ENCODE measurements around the gene TGFA. TPM values are rescaled to one million over a fixed set of nuclear protein-coding genes. Genes with fewer than 3 reads are reported as not detected.
A peak's percentile ranks its signal among the peaks of the same experiment; 100 is the strongest.
"Not testable (repeated sequence)": the region's sequence is repeated elsewhere in the genome, so short reads cannot be mapped to it uniquely, and the experiment has no call there.

TGFA gene
- total RNA-seq, 2 donors from 2014 or later, result 1.9 to 3.8 TPM

DNA sequence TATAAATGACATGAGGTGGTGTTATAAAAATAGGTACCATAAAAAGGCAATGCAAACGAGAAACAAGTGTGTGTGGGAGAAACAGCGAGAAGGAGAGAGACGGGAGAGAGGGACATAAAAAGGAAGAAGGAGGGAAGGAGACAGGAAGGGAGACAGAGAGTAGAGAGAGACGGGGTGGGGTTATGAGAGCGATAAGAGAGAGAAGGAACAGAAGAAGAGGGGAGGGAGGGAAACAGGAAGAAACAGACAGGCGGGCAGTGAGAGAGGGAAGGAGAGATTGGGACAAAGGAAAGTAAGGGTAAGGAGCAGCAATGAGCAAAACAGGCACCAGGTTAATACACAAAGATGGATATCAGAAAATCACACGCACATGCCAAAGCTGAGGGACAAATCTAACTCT is 83.7 kb downstream of the TGFA start:
- ATAC-seq (no peak), DNase-seq (no peak)
- H3K36me3 Mint-ChIP-seq (ENCODE audit: low read depth), result peaks cover 2% of the 10 kb centered on the region
- H3K4me1 Mint-ChIP-seq, result peaks cover 27% of the 10 kb centered on the region
- no peak overlapping the region for H3K4me3 Mint-ChIP-seq
- peak overlapping the region; percentile 81 for H3K27ac Mint-ChIP-seq
- H3K9me3 ChIP-seq (ENCODE audit: control insufficient read depth, low read length, poor library complexity, severe bottlenecking), result no peaks in the 10 kb centered on the region
- no peaks in the 10 kb centered on the region for H3K27me3 Mint-ChIP-seq

DNA sequence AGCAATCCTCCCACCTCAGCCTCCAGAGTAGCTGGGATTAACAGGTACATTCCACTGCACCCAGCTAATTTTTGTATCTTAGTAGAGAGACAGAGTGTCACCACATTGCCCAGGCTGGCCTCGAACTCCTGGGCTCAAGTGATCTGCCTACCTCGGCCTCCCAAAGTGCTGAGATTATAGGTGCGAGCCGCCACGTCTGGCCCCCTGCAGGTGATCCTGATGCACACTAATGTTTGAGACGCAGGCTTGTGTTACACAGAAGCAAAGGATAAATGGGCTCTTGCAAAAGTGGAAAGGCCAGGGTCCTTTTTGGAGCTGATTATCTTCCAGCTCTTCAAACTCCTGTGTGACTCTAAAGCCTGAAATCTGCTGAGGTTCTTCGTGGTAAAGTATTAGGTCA is 84.2 kb downstream of the TGFA start:
- ATAC-seq (no peak), DNase-seq (no peak)
- Mint-ChIP-seq H3K4me1 (peaks cover 25% of the 10 kb centered on the region), H3K27ac (peak overlapping the region; percentile 81), H3K4me3 (no peak overlapping the region), H3K27me3 (no peaks in the 10 kb centered on the region), H3K36me3 (ENCODE audit: low read depth) (peaks cover 2% of the 10 kb centered on the region)
- H3K9me3 ChIP-seq (ENCODE audit: control insufficient read depth, low read length, poor library complexity, severe bottlenecking), result no peaks in the 10 kb centered on the region

DNA sequence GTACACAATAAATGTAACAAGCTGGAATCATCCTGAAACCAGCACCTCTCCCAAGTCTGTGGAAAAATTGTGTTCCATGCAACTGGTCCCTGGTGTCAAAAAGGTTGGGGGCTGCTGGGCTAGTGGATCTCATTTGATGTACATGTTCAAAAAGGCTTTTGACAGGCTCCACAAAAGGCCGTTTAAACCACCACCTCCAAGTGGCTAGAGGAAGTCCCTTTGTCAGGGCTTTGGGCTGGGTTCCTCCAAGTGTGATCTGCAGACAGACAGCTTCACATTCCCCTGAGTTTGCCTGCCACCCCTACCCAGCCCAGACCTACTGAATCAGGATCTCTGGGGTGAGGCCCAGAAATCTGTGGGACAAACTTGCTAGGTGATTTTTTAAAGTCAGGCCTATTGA is 84.7 kb downstream of the TGFA start:
- no peak for DNase-seq
- Mint-ChIP-seq H3K4me3 (no peak overlapping the region), H3K27me3 (no peaks in the 10 kb centered on the region)

DNA sequence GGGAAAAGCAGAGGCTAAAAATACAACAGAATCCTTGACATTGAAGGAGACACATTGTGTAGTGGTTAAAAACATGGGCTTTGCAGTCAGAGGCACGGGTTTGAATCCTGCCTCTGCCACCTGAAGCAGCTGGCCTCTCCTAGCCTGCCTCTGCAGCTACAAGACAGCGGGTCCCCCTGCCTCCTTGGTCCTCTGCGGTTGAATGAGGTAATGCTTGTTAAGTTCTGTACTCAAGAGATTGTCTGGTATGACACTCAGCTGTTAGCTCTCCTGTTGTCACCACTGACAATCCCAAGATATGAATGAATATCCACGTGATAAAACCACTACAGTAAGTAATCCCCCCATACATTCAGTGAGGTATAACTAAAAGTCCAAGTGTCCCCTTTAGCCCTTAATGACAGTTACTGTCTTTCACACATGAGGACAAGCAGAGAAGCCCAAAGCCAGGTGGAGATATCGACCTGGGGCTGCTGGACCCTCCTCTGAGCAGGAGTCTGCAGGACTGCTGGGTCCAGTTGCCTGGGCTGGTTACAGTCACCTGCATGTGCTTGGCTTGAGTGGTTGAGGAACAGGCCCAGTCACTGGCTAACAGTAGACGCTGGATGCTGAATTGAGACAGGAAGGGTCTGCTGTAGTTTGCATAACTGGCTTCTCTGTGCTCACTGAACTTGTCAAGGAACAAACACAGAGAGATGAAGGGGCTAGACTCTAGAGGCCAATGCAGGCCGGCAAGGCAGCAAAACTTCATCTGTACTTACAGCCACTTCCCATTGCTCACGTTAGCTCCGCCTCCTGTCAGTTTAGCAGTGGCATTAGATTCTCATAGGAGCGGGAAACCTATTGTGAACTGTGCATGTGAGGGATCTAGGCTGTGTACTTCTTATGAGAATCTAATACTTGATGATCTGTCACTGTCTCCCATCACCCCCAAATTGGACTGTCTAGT is 85.5 kb downstream of the TGFA start:
- ATAC-seq (no peak), DNase-seq (no peak)
- no peaks in the 10 kb centered on the region for H3K27me3 Mint-ChIP-seq
- H3K27ac Mint-ChIP-seq, result no peak overlapping the region
- H3K9me3 ChIP-seq (ENCODE audit: control insufficient read depth, low read length, poor library complexity, severe bottlenecking), result no peaks in the 10 kb centered on the region
- no peak overlapping the region for H3K4me3 Mint-ChIP-seq
- H3K36me3 Mint-ChIP-seq (ENCODE audit: low read depth), result peaks cover 4% of the 10 kb centered on the region
- H3K4me1 Mint-ChIP-seq, result peaks cover 15% of the 10 kb centered on the region

More for the DNA sequence above, 84.7 kb downstream of the TGFA start:
- no peaks in the 10 kb centered on the region for H3K9me3 ChIP-seq (ENCODE audit: control insufficient read depth, low read length, poor library complexity, severe bottlenecking)
- no peak overlapping the region for H3K27ac Mint-ChIP-seq
- H3K36me3 Mint-ChIP-seq (ENCODE audit: low read depth), result peaks cover 4% of the 10 kb centered on the region
- peaks cover 20% of the 10 kb centered on the region for H3K4me1 Mint-ChIP-seq
- ATAC-seq, result no peak

DNA sequence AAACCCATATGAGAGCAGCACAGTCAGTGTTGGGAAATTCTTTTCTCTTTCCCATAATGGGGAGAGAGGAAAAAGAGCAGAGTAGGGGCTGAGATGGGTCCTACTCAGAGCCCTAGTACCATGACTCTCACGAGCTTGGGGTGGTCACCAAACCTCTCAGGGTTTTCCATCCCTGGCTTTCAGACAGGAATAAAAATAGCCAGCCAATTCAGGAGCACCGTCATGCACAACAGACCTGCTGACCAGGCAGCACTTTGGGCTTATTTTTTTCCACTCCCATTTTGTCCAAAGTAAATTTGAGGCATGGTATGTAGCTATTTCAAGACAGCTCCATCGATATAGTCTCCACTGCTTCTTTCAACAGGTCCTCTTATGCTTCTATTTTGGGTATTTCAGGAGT is 86.4 kb downstream of the TGFA start:
- Mint-ChIP-seq H3K4me3 (no peak overlapping the region), H3K4me1 (peaks cover 9% of the 10 kb centered on the region), H3K27me3 (no peaks in the 10 kb centered on the region), H3K36me3 (ENCODE audit: low read depth) (peaks cover 4% of the 10 kb centered on the region), H3K27ac (no peak overlapping the region)
- H3K9me3 ChIP-seq (ENCODE audit: control insufficient read depth, low read length, poor library complexity, severe bottlenecking), result no peaks in the 10 kb centered on the region
- DNase-seq (no peak), ATAC-seq (no peak)

DNA sequence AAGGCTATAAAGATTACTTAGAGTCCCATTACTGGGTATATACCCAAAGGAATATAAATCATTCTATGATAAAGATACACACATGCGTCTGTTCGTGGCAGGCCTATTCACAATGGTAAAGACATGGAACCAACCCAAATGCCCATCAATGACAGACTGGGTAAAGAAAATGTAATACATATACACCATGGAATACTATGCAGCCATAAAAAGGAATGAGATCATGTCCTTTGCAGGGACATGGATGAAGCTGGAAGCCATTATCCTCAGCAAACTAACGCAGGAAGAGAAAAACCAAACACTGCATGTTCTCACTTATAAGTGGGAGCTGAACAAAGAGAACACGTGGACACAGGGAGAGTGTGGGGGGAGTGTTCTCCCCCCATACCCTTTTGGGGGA is 87.0 kb downstream of the TGFA start:
- H3K36me3 Mint-ChIP-seq (ENCODE audit: low read depth); H3K27ac Mint-ChIP-seq; DNase-seq; H3K4me1 Mint-ChIP-seq; H3K9me3 ChIP-seq (ENCODE audit: control insufficient read depth, low read length, poor library complexity, severe bottlenecking); H3K27me3 Mint-ChIP-seq; ATAC-seq; H3K4me3 Mint-ChIP-seq: not testable (repeated sequence)

DNA sequence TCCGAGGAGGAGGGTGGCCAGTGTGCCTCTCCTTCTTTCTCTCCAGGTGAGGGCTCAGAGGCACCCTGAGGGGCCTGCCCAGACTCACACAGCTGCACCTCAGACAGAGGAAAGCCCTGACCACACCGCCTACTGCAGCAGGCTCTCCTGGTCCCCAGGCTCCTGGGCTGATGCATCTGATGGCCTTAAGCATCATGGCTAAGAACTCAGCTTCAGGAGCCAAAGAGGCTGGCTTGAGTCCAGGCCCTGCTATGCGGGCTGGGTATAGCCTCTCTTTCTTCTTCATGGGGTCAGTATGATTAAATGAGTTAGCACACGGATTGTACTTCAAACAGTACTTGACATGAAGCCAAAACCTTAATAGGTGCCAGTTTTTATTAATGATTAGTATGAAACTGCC is 89.6 kb downstream of the TGFA start:
- H3K36me3 Mint-ChIP-seq (ENCODE audit: low read depth), result peaks cover 2% of the 10 kb centered on the region
- no peak for ATAC-seq
- H3K4me3 Mint-ChIP-seq, result no peak overlapping the region
- no peaks in the 10 kb centered on the region for H3K9me3 ChIP-seq (ENCODE audit: control insufficient read depth, low read length, poor library complexity, severe bottlenecking)
- H3K4me1 Mint-ChIP-seq, result no peaks in the 10 kb centered on the region
- no peak overlapping the region for H3K27ac Mint-ChIP-seq
- no peaks in the 10 kb centered on the region for H3K27me3 Mint-ChIP-seq
- no peak for DNase-seq

DNA sequence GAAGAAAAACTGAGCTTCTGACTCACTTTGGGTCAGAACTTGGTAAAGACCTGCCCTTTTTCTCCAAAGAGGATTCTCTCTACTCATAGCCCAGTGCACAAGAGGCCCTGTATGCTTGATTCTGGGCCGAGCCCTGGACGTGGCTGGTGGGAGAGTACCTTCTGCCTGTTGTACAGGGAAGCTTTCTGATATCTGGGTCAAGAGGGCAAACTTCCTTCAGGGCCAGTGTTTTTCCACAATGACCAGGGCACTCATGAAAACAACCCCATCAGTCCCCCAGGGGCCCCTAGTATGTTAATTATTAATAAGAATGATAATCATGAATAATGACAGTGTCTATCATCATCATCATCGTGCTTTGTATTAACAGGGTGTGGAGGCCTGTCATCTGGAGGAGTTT is 90.0 kb downstream of the TGFA start:
- Mint-ChIP-seq H3K4me1 (peaks cover 2% of the 10 kb centered on the region), H3K27me3 (no peaks in the 10 kb centered on the region), H3K27ac (no peak overlapping the region), H3K4me3 (no peak overlapping the region), H3K36me3 (ENCODE audit: low read depth) (peaks cover 2% of the 10 kb centered on the region)
- ATAC-seq, result no peak
- H3K9me3 ChIP-seq (ENCODE audit: control insufficient read depth, low read length, poor library complexity, severe bottlenecking), result no peaks in the 10 kb centered on the region
- DNase-seq, result no peak

DNA sequence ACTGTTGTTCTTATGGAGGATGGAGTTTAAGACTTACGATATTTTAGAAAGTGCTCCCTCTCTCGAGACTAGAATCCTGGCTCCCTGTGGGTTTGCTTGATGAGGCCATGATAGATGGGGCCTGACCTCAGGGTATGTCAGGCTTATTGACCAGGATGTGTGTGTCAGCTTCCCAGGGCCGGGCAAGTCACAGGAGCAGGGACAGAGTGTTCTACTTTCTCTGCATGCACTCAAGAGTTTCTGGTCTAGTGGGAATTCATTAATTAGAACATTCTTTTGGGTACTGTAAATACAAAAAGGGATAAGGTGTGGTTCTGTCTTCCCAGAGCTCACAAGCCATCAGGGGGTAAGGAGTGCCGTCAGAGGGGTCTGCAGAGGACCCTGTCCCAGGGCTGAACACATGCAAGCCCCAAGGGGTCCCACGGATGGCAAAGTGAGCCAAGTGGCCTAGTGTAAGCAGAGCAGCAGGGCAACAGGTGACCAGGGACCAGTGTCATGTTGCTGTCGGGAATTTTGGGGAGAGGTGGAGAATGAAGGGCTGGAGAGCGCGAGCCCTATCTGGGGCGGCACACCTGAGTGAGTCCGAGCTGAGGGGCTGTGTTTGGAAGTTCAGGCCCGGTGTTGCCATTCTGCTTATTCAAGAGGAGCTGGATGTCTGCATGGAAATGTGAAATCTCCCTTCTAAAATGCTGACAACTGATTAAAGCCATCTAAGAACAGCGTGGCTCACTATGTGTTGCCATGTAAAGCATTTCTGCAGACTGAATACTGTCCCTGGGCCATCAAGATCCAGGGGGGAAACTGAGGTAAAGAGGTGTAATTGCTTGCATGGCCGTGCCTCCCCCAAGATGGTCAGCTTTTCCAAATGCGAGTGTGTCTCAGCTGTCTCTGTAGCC is 91.4 kb downstream of the TGFA start:
- no peaks in the 10 kb centered on the region for H3K9me3 ChIP-seq (ENCODE audit: control insufficient read depth, low read length, poor library complexity, severe bottlenecking)
- Mint-ChIP-seq H3K4me1 (peaks cover 3% of the 10 kb centered on the region), H3K36me3 (ENCODE audit: low read depth) (peaks cover 2% of the 10 kb centered on the region), H3K4me3 (no peak overlapping the region), H3K27me3 (no peaks in the 10 kb centered on the region), H3K27ac (no peak overlapping the region)
- ATAC-seq (no peak), DNase-seq (no peak)

DNA sequence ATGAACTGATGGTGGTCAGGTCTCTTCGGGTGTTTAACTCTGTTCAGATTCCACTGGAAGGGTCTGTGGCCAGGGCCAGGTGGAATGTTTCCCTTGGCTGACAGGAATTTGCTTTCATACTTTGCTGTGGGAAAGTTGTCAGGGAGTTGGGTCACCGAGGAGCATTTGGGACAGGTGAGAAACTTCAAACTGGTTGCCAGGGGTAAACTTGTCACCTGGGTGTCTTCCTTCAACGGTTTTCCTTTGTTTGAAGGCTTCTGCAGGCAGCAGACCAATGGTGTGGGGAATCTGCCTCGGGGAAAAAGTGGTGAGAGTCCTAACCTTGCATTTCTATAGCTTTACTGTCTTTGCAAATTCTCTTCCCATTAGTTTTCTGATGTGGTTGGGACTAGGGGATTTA is 92.2 kb downstream of the TGFA start:
- ATAC-seq (no peak), DNase-seq (no peak)
- Mint-ChIP-seq H3K27ac (no peak overlapping the region), H3K27me3 (no peaks in the 10 kb centered on the region), H3K4me1 (peaks cover 3% of the 10 kb centered on the region), H3K36me3 (ENCODE audit: low read depth) (peaks cover 2% of the 10 kb centered on the region), H3K4me3 (no peak overlapping the region)
- H3K9me3 ChIP-seq (ENCODE audit: control insufficient read depth, low read length, poor library complexity, severe bottlenecking), result no peaks in the 10 kb centered on the region

DNA sequence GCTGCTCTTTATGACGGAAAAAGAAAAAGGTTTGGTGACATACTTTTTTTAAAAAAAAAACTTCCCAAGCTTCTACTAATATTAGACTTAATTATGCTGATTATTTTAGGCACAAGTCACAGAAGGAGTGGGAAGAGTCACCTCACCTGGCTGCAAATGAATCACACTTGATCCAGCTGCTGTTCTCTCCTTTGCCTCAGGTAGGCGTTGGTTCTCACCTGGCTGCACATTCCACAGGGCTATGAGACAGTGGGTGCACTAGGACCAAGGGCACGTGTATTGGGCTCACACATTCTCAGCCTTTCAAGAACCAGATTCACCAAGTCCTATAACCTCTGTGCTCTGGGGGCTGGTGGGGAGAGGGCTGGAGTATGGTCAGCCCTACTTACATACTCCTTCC is 93.3 kb downstream of the TGFA start:
- Mint-ChIP-seq H3K36me3 (ENCODE audit: low read depth) (peaks cover 2% of the 10 kb centered on the region), H3K27ac (no peak overlapping the region), H3K4me3 (no peak overlapping the region), H3K4me1 (peaks cover 3% of the 10 kb centered on the region), H3K27me3 (no peaks in the 10 kb centered on the region)
- DNase-seq (no peak), ATAC-seq (no peak)
- H3K9me3 ChIP-seq (ENCODE audit: control insufficient read depth, low read length, poor library complexity, severe bottlenecking), result no peaks in the 10 kb centered on the region

DNA sequence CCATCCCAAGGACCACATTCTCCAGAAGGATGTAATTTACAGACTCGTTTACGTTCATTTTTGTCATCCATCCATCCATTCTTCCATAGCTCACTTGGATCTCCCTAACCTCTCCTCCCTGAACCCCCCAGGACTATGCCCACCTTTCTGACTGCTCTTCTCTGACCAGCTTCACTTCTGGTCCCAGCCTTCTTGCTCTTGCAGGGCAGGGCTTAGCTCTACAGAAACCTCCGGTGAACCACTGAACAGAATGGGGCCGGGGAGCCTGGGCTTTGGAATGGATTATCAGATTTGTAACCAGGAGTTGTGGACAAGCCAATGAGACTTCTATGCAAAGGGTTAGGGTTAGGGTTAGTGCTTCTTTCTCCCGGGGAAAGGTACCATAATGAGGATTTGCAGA is 95.0 kb downstream of the TGFA start:
- no peaks in the 10 kb centered on the region for H3K9me3 ChIP-seq (ENCODE audit: control insufficient read depth, low read length, poor library complexity, severe bottlenecking)
- Mint-ChIP-seq H3K36me3 (ENCODE audit: low read depth) (no peaks in the 10 kb centered on the region), H3K27ac (no peak overlapping the region), H3K27me3 (no peaks in the 10 kb centered on the region), H3K4me1 (peaks cover 3% of the 10 kb centered on the region), H3K4me3 (peak overlapping the region; percentile 25)
- DNase-seq, result no peak
- ATAC-seq, result no peak

Data from T-helper 17 cell (primary cell).